ENCODE measurements around the gene LRRC45.

LRRC45 gene

GRCh38 chr17:82033359-82034085, 10.4 kb downstream of the LRRC45 start:
- Histone ChIP-seq H3K36me3 (peaks cover 49% of the 10 kb centered on the region), H3K27ac (no peak overlapping the region), H3K4me3 (ENCODE audit: low read depth, low read length) (no peak overlapping the region), H3K27me3 (ENCODE audit: insufficient read depth, low read depth, severe bottlenecking) (no peaks in the 10 kb centered on the region), H3K9me3 (ENCODE audit: severe bottlenecking) (no peaks in the 10 kb centered on the region)
- no peak for DNase-seq
- no peak for TF ChIP-seq CTCF (IDR thresholded peaks at IDR 0.05; ENCODE audit: low read depth, low read length)

- no peak overlapping the region for H3K4me3 ChIP-seq (ENCODE audit: low read depth, low read length)
- H3K36me3 ChIP-seq, result peaks cover 39% of the 10 kb centered on the region
- TF ChIP-seq CTCF (IDR thresholded peaks at IDR 0.05; ENCODE audit: low read depth, low read length), result no peak
- no peaks in the 10 kb centered on the region for H3K27me3 ChIP-seq (ENCODE audit: insufficient read depth, low read depth, severe bottlenecking)
- DNase-seq, result peak; percentile 67
- no peaks in the 10 kb centered on the region for H3K9me3 ChIP-seq (ENCODE audit: severe bottlenecking)
- H3K27ac ChIP-seq, result no peak overlapping the region
Observed at GRCh38 chr17:82034371-82035011, 11.4 kb downstream of the LRRC45 start.

GRCh38 chr17:82035488-82035887, 12.4 kb downstream of the LRRC45 start:
- no peak for TF ChIP-seq CTCF (IDR thresholded peaks at IDR 0.05; ENCODE audit: low read depth, low read length)
- Histone ChIP-seq H3K4me3 (ENCODE audit: low read depth, low read length) (no peak overlapping the region), H3K27ac (no peak overlapping the region), H3K36me3 (peaks cover 39% of the 10 kb centered on the region), H3K9me3 (ENCODE audit: severe bottlenecking) (no peaks in the 10 kb centered on the region), H3K27me3 (ENCODE audit: insufficient read depth, low read depth, severe bottlenecking) (no peaks in the 10 kb centered on the region)
- no peak for DNase-seq

GRCh38 chr17:82035956-82036633, 13.0 kb downstream of the LRRC45 start:
- no peak for TF ChIP-seq CTCF (IDR thresholded peaks at IDR 0.05; ENCODE audit: low read depth, low read length)
- Histone ChIP-seq H3K9me3 (ENCODE audit: severe bottlenecking) (no peaks in the 10 kb centered on the region), H3K27ac (no peak overlapping the region), H3K36me3 (peaks cover 39% of the 10 kb centered on the region), H3K27me3 (ENCODE audit: insufficient read depth, low read depth, severe bottlenecking) (no peaks in the 10 kb centered on the region), H3K4me3 (ENCODE audit: low read depth, low read length) (peak overlapping the region; percentile 92)
- no peak for DNase-seq

GRCh38 chr17:82036634-82037091, 13.6 kb downstream of the LRRC45 start:
- Histone ChIP-seq H3K36me3 (peaks cover 39% of the 10 kb centered on the region), H3K4me3 (ENCODE audit: low read depth, low read length) (peak overlapping the region; percentile 92), H3K9me3 (ENCODE audit: severe bottlenecking) (no peaks in the 10 kb centered on the region), H3K27me3 (ENCODE audit: insufficient read depth, low read depth, severe bottlenecking) (no peaks in the 10 kb centered on the region), H3K27ac (peak overlapping the region; percentile 88)
- no peak for TF ChIP-seq CTCF (IDR thresholded peaks at IDR 0.05; ENCODE audit: low read depth, low read length)
- DNase-seq, result no peak

Measured in WERI-Rb-1 (cell line).